OCI-LY1 (cell line): ENCODE results near the gene AFF1.

ENCODE experiments used
- CTCF ChIP-seq: fragments of 200-600 bp; sonication (generic), shearing (Covaris generic); IDR thresholded peaks from 2 replicates; pipeline ENCODE4 v1.5.1; 2017; ENCODE audit warnings: mild to moderate bottlenecking, antibody characterized with exemption, low read length, moderate library complexity, mixed read lengths
- EZH2 ChIP-seq: fragments of 200-600 bp; sonication (generic), shearing (Covaris generic); IDR thresholded peaks from 2 replicates; pipeline ENCODE4 v1.8.0; 2017; ENCODE audit warnings: borderline replicate concordance, mixed run types, mild to moderate bottlenecking, antibody characterized with exemption, low read length, moderate library complexity, mixed read lengths

GRCh38 chr4:86890790-86891189 lies 44.0 kb upstream of the AFF1 start:
- TF ChIP-seq CTCF (no peak), EZH2 (no peak)
